ENCODE results near the gene COL4A2.

- TF ChIP-seq, protein P1, sequence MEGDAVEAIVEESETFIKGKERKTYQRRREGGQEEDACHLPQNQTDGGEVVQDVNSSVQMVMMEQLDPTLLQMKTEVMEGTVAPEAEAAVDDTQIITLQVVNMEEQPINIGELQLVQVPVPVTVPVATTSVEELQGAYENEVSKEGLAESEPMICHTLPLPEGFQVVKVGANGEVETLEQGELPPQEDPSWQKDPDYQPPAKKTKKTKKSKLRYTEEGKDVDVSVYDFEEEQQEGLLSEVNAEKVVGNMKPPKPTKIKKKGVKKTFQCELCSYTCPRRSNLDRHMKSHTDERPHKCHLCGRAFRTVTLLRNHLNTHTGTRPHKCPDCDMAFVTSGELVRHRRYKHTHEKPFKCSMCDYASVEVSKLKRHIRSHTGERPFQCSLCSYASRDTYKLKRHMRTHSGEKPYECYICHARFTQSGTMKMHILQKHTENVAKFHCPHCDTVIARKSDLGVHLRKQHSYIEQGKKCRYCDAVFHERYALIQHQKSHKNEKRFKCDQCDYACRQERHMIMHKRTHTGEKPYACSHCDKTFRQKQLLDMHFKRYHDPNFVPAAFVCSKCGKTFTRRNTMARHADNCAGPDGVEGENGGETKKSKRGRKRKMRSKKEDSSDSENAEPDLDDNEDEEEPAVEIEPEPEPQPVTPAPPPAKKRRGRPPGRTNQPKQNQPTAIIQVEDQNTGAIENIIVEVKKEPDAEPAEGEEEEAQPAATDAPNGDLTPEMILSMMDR (IDR thresholded peaks at IDR 0.05) = no peak
- no peak for TF ChIP-seq EP300 (IDR thresholded peaks at IDR 0.05)
- TF ChIP-seq POLR2A (IDR thresholded peaks at IDR 0.05; ENCODE audit: low read depth) = no peak
- TF ChIP-seq POLR2AphosphoS5 (IDR thresholded peaks at IDR 0.05) = no peak
Observed at GRCh38 chr13:110486061-110486715, 179.1 kb downstream of the COL4A2 start.

All from esophagus muscularis mucosa (tissue), 4 donors.